ENCODE measurements around the gene B3GALT6. TPM values are rescaled to one million over a fixed set of nuclear protein-coding genes. Genes with fewer than 3 reads are reported as not detected.

Gene B3GALT6
- total RNA-seq, 4 donors from 2014 or later: 8.5 to 32.8 (median 20.6) TPM

DNA sequence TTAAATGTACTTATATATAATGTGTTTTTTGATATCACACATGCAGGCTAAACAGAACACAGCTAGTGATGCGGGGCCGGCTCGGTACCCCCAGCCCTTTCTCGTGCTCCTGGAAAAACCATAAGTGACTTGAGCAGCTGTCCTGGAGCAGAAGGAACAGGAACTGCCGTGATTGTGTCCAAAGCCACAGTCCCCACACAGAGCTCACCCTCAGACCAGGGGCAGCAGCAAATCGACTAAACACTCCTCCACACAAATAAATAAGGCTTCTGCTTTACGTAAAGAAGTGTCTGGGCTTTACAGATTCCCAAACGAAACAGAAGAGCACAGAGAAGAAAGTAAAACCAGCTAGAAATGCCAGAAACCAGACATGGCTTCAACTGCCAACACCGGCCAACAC lies 32.0 kb downstream of the B3GALT6 start:
- ATAC-seq: no peak
- Histone ChIP-seq H3K36me3 (peaks cover 0 to 60% of the 10 kb centered on the region in 2 donors), H3K27ac (no peak overlapping the region), H3K4me1 (no peaks in the 10 kb centered on the region), H3K27me3 (no peaks in the 10 kb centered on the region), H3K4me3 (no peak overlapping the region), H3K9me3 (no peaks in the 10 kb centered on the region)
- in situ Hi-C loops (cut with MboI; ENCODE audit: low sequenced_read_pairs in 4 of 4) (loop anchor here in 2 of 4 donors (25.0 kb wide), 2 partner anchors 127 to 152 kb away; partner anchors contain the start of gene C1orf159 (in 1 of the 2)), intact Hi-C loops (cut with DNase I; ENCODE audit: low total_unique reads) (no loop called here)
- DNase-seq: no peak
- TF ChIP-seq POLR2A (IDR thresholded peaks at IDR 0.05): no peak

DNA sequence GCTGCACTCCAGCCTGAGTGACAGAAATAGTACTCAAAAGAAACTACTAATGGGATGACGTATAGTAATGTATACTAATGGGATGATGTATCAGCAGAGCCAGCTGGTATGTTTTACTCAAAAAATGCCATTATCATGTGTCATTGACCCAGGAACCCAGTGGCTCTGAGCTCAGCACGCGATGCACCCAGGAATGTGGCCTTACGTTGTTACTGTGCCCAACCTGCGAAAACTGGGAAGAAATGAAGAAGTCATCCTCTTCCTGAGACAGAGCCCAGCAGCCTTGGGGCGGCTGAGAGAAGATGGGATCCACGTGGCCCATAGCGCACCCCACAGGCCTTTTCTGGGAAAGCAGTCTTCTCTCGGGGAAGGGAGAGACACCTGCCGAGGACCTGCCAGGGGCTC lies 32.8 kb downstream of the B3GALT6 start:
- H3K4me1 ChIP-seq: peaks cover 0 to 5% of the 10 kb centered on the region in 2 donors
- no peaks in the 10 kb centered on the region for H3K9me3 ChIP-seq
- intact Hi-C loops (cut with DNase I; ENCODE audit: low total_unique reads): no loop called here
- H3K27me3 ChIP-seq: no peaks in the 10 kb centered on the region
- TF ChIP-seq, protein P1, sequence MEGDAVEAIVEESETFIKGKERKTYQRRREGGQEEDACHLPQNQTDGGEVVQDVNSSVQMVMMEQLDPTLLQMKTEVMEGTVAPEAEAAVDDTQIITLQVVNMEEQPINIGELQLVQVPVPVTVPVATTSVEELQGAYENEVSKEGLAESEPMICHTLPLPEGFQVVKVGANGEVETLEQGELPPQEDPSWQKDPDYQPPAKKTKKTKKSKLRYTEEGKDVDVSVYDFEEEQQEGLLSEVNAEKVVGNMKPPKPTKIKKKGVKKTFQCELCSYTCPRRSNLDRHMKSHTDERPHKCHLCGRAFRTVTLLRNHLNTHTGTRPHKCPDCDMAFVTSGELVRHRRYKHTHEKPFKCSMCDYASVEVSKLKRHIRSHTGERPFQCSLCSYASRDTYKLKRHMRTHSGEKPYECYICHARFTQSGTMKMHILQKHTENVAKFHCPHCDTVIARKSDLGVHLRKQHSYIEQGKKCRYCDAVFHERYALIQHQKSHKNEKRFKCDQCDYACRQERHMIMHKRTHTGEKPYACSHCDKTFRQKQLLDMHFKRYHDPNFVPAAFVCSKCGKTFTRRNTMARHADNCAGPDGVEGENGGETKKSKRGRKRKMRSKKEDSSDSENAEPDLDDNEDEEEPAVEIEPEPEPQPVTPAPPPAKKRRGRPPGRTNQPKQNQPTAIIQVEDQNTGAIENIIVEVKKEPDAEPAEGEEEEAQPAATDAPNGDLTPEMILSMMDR (IDR thresholded peaks at IDR 0.05 in 4 of 5, conservative IDR thresholded peaks at IDR 0.05 in 1 of 5): no peak
- TF ChIP-seq POLR2A (IDR thresholded peaks at IDR 0.05): no peak
- no peak overlapping the region for H3K4me3 ChIP-seq
- peaks cover 0 to 52% of the 10 kb centered on the region in 2 donors for H3K36me3 ChIP-seq
- DNase-seq (no peak), ATAC-seq (no peak)
- in situ Hi-C loops (cut with MboI; ENCODE audit: low sequenced_read_pairs in 4 of 4): loop anchor here in 2 of 4 donors (25.0 kb wide), 2 partner anchors 128 to 153 kb away; partner anchors contain the start of gene C1orf159 (in 1 of the 2)
- no peak overlapping the region for H3K27ac ChIP-seq

DNA sequence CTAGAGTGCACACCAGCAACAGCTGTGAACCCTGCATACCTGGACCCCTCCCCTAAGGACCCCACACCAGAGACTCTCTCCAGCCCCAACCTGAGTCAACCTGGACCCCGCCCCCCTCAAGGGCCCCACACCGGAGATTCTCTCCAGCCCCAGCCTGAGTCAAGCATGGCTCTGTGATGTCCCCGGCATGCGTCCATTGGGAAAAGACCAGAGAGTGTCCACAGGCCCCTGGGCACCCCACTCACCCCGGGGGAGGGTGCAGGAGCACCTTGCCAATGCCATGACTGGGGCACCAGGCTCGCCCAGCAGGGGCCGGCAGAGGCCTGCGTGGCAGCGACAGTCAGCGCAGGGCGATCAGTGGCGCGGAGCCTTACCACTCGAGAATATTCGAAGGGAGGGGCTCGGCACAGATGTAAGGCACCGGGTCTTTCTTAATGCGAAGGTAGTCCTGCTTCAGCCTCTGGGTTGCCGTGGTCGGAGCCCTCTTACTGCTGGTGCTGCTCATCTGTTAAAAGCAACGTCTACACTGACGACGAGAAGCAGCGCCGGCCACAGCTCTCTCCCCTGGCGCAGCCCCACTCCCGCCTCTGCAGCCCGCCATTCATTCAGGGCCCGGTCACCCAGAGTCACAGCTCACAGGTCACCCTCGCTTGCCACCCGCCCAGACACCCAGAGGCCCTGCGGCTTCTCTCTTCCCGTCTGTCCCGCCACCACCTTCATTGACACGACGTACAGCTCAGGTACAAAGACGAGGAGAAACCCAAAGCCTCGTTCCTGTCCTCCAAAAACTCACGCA lies 35.6 kb downstream of the B3GALT6 start:
- Histone ChIP-seq H3K4me1 (peaks cover 27 to 34% of the 10 kb centered on the region in 2 donors), H3K36me3 (peaks cover 0 to 24% of the 10 kb centered on the region in 2 donors), H3K27me3 (no peaks in the 10 kb centered on the region), H3K9me3 (no peaks in the 10 kb centered on the region), H3K27ac (no peak overlapping the region), H3K4me3 (no peak overlapping the region)
- intact Hi-C loops (cut with DNase I; ENCODE audit: low total_unique reads): no loop called here
- in situ Hi-C loops (cut with MboI; ENCODE audit: low sequenced_read_pairs in 4 of 4): loop anchor here in 2 of 4 donors (25.0 kb wide), 2 partner anchors 130 to 155 kb away; partner anchors contain the start of gene C1orf159 (in 1 of the 2)
- ATAC-seq: no peak
- DNase-seq: no peak
- TF ChIP-seq POLR2A (IDR thresholded peaks at IDR 0.05): no peak
- TF ChIP-seq, protein P1 (IDR thresholded peaks at IDR 0.05 in 4 of 5, conservative IDR thresholded peaks at IDR 0.05 in 1 of 5): no peak

DNA sequence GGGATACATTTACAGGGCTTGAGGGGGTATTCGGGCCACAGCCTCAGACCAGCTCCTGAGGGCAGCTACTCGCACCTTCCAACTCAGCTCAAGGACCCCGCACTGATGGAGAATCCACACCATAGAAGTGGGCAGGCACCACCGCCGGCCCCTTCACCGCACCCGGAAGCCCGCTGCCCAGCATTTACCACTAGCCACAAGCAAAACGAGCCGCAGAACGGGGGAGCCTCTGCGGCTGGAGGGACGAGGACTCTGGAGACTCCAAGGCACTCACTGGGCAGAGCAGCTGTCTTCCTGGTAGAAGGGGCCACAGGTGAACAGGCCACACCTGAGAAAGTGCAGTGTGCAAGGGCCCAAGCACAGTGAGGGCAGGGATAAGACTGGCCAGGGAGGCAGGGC lies 36.2 kb downstream of the B3GALT6 start:
- Histone ChIP-seq H3K4me1 (peaks cover 27 to 37% of the 10 kb centered on the region in 2 donors), H3K27ac (no peak overlapping the region), H3K9me3 (no peaks in the 10 kb centered on the region), H3K4me3 (no peak overlapping the region), H3K27me3 (no peaks in the 10 kb centered on the region), H3K36me3 (peaks cover 0 to 18% of the 10 kb centered on the region in 2 donors)
- intact Hi-C loops (cut with DNase I; ENCODE audit: low total_unique reads): no loop called here
- TF ChIP-seq POLR2A (IDR thresholded peaks at IDR 0.05): no peak
- TF ChIP-seq, protein P1 (IDR thresholded peaks at IDR 0.05 in 4 of 5, conservative IDR thresholded peaks at IDR 0.05 in 1 of 5): no peak
- ATAC-seq (no peak), DNase-seq (no peak)
- in situ Hi-C loops (cut with MboI; ENCODE audit: low sequenced_read_pairs in 4 of 4): loop anchor here in 2 of 4 donors (25.0 kb wide), 2 partner anchors 131 to 156 kb away; partner anchors contain the start of gene C1orf159 (in 1 of the 2)

DNA sequence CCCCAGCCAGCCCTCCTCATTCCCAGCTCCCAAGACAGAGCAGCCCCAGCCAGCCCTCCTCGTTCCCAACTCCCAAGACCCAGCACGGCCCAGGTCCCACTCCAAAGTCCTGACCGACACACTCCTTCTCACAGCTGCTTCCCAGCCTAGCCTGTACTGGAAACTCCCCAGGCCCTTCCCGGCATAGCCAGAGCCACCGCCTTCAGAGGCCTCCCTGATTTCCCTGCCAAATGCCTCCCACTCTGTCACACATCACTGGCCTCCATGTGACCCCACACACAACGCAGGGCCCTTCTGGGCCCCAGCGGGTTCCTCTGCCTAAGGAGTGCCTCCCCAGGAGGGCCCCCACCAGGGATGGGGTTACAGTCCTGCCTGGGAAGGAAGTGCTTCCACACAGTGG lies 38.8 kb downstream of the B3GALT6 start:
- TF ChIP-seq POLR2A (IDR thresholded peaks at IDR 0.05): no peak
- TF ChIP-seq, protein P1 (IDR thresholded peaks at IDR 0.05 in 4 of 5, conservative IDR thresholded peaks at IDR 0.05 in 1 of 5): no peak
- intact Hi-C loops (cut with DNase I; ENCODE audit: low total_unique reads) (loop anchor here (5.0 kb wide), 1 partner anchor 106 kb away; the partner anchor contains the start of gene AURKAIP1), in situ Hi-C loops (cut with MboI; ENCODE audit: low sequenced_read_pairs in 4 of 4) (loop anchor here in 2 of 4 donors (25.0 kb wide), 2 partner anchors 134 to 159 kb away; partner anchors contain the start of gene C1orf159 (in 1 of the 2))
- H3K27ac ChIP-seq: peak overlapping the region in 2 of 4 donors; percentile 7 to 15
- ATAC-seq: no peak
- H3K36me3 ChIP-seq: peaks cover 0 to 14% of the 10 kb centered on the region in 2 donors
- peak overlapping the region; percentile 23 to 79 (median 36) for H3K4me3 ChIP-seq
- no peaks in the 10 kb centered on the region for H3K27me3 ChIP-seq
- no peaks in the 10 kb centered on the region for H3K9me3 ChIP-seq
- no peak for DNase-seq
- peaks cover 34 to 43% of the 10 kb centered on the region in 2 donors for H3K4me1 ChIP-seq
